GM19468 (cell line): ENCODE data around the gene TMEM259.

Source experiments
- ATAC-seq: cut with Tn5 transposase; IDR thresholded peaks from one replicate; pipeline ENCODE4 v1.9.1; 2021; ENCODE audit warnings: mild to moderate bottlenecking, moderate library complexity, moderate number of reproducible peaks; ENCODE audit not compliant: unreplicated experiment; ENCODE audit errors: extremely low read depth

TMEM259 gene

GRCh38 chr19:1017906-1018305 is 3.0 kb downstream of the TMEM259 start:
- ATAC-seq = no peak

DNA sequence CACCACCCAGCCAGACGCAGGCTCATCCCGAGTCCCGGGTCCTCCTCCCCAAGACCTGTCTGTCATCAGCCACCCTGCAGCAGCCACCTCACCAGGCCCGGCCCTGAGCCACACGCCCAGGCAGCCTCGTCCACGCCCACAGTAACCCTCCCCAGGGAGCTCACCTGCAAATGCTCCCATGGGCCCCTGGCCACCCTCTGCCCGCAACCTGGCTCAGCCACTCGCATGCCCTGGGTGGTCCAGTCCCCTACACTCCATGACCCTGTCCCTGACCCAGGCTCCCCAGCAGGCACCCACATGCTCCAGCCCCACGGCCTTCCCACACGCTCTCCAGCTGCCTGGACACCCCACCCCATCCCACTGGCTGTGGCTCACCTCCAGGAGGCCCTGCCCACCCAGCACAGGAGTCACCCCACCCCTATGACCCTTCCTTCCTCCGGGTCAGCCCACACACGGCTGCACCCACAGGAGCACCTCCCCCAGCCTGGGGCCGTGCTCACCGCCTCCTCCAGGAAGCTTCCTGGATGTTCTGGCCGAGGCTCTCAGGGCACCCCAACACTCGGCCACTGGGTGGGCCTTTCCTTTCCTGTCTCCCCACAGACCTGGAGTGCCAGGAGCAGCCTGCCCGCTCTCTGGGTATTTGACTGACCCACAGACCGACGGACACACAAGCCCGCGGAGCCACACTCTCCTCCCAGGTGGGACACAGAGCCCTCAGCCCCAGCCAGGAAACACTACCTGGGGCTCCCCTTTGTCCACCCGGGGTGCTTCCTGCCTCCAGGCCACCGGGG is 3.6 kb downstream of the TMEM259 start:
- no peak for ATAC-seq

GRCh38 chr19:1016647-1017114 is 4.2 kb downstream of the TMEM259 start:
- ATAC-seq = no peak

DNA sequence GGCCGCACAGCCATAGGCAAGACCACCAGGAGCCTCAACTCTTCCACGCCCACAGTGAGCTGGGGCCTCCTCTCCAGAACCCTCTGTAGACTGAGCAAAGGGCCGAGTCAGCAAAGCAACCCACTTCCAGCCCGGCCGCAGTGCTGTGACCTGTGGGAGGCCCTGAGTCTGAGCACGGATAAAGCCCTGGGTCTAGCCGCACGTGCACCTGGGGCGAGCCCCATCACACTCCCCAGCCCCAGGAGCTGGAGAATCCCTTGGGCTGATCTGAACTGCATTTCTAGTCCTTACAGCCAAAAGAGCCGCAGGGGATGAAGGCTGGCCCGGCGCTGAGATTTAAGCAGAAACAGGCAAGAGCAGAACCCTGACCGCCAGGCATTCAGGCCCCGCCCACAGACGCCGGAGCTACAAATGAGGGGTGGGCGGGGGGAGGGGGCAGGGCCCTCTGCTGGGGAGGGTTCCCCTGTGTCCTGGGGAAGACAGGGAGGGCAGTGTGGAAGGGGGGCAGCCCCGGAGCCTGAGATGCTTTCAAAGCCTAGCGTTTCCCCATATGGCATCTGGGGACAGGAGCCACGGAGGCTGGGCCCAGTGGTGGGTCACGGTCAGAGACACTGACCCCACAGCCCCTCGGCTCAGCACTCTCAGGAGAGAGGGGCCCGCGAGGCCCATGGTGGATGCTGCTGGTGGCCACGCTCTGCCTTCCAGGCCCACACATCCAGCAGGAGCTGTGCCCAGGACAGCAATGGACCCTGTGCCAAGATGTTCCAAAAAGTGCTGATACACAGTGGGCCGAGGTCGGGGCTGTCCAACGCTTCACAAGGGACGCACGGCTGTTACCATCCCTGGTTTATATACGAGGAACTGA is 4.9 kb downstream of the TMEM259 start:
- ATAC-seq = no peak

GRCh38 chr19:1015061-1015781 is 5.7 kb downstream of the TMEM259 start:
- no peak for ATAC-seq

DNA sequence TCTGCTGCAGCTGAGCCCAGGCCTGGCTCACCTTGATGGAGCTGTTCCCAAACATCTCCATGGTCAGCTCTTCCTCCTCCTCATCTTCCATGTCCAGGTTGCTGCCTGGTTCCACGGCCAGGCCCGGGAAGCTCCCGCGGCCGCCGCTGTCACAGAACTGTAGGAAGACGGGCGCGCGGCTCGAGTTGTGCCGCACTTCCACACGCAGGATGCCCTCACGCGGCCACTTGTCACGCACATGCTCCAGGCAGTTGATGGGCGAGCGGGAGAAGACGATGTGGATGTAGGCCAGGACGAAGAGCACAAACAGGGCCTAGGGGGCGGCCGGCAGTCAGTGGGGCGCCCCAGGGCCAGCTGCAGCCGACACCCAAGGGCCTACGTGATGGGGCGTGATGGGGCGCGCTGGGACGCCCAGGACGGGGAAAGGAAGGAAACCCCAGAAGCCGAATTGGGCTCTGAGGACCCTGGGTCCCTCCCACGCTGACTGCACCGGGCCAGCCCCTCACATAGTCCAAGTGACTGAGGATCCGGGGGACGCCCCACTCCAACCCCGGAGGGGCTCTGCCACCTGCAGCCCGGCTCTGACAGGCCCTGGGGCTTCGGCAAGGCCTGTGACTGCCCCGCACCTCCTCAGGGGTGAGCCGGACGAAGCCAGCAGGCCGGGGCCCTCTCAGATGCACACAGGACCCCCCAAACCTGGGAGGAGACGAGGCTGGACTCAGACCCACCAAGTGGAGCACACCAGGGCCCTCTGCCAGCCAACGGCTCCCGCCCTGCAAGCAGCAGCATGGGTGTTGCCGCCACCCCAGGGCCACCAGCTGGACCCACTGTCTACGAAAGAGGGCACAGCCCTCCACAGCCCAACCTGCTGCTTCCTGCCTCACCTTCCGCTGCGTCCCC is 6.5 kb downstream of the TMEM259 start:
- no peak for ATAC-seq

DNA sequence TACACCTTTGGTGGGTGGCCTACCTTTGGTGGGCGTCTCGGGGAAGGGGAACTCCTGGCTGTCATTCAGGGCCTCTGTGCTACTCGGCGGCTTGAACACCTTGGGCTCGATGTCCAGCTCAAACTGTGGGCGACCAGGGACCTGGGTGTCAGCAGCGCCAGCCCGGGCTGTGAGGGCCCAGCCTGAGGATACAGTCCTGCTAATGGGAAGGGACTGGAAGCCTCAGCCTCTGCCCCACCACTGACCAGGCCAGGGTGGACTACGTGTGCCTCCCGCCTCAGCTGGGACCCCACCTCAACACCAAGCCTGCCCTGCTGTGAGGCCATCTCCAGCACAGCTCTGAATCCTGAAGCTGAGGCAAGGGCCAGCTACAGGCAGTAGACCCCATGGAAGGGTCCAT is 7.7 kb downstream of the TMEM259 start:
- no peak for ATAC-seq

- no peak for ATAC-seq
Observed at GRCh38 chr19:1012334-1012733, 8.6 kb downstream of the TMEM259 start.

GRCh38 chr19:1011831-1012333 is 9.0 kb downstream of the TMEM259 start:
- ATAC-seq = no peak

DNA sequence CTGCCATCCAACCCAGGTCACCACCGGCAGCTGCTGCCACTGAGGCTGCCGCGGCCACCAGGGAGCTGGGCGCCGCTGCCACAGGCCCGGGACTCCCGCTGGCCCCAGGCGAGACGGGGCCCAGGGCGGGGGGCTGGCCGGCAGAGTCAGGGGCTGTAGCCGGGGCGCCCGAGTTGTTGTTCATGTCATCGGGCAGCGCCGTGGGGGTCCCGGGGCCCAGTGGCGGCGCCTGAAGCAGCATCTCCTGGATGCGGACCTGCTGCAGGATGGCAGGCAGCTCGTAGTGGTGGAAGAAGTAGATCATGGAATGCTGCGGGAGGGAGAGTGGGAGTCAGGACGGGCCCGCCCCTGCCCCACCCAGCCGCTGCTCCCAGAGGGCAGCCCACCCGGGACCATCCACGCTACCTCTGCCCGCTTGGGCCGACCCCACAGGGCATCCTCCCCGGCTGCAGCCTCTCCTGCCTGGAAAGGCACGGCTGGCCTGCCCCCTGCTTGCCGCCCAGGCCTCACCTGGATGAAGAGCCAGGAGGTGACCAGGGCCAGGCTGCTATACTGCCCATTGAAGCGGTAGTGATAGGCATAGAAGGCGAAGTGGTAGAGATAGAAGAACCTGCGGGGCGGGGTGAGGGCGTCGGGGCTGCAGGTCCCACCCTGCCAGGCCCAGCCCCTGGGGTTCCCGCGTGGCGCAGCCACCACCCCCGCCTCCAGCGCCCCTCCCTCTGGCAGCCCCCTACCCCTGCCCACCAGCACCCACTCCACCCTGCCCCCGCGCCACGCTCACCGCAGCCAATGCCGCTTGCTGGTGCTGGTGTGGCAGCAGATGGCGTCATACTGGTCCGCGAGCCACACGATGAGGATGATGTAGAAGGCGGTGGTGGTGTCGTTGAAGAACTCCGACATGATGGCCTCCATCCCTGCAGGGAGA is 10.1 kb downstream of the TMEM259 start:
- no peak for ATAC-seq

- ATAC-seq = no peak
Observed at GRCh38 chr19:1009981-1010538, 10.9 kb downstream of the TMEM259 start.

- no peak for ATAC-seq
Observed at GRCh38 chr19:1009041-1009980, 11.6 kb downstream of the TMEM259 start.

DNA sequence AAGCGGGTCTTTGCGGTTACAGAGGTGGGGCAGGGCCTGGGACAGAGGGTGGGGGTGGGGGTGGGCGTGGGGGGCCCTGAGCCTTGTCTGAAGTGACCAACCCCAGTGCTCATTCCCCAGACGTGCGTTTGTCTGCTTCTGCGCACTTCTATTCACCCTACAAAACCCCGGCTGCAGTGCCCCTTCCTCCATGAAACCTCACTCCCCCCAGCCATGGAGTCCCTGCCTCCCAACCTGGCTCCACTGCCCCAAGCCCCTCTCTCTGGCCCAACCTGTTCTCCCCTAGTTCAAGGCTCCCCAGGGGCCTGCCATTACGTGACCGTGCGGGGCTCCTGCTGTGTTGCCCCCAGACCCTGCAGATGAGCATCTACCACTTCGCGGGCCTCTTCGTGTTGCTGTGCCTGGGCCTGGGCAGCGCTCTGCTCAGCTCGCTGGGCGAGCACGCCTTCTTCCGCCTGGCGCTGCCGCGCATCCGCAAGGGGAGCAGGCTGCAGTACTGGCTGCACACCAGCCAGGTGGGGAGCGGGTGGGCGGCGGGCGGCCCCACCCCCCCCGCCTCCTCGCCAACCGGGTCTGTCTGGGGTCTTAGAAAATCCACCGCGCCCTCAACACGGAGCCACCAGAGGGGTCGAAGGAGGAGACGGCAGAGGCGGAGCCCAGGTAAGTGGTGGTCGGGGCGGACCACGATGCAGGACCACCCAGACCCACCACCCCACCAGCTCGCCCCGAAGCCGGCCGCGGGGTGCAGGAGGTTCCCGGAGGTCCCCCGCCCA is 12.5 kb downstream of the TMEM259 start:
- ATAC-seq = no peak

DNA sequence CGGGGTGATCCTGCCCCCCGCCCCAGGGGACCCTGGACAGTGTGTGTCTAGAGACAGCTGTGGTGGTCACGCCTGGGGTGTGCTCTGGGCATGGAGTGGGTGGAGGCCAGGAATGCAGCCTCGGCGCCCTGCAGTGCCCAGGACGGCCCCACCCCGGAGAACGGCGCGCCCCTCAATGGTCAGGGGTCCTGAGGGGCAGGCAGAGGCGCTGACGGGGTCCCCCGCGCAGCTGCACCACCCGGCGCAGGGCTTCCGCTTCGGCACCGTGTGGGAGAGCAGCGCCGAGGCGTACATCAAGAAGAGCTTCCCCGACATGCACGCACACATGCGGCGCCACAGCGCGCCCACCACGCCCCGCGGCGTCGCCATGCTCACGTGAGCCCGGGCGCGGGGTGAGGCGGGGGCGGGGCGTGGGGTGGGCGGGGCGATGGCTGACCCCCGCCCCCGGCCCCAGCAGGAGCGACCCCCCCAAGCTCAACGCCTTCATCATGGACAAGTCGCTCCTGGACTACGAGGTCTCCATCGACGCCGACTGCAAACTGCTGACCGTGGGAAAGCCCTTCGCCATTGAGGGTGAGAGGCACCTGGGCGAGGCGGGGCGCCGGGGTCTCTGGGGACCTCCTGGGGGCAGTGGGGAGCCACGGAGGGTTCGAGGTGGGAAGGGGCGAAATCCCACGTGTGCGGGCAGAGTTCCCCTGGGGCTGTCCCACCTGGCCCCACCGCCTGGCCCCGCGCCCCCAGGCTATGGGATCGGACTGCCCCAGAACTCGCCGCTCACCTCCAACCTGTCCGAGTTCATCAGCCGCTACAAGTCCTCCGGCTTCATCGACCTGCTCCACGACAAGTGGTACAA is 13.3 kb downstream of the TMEM259 start:
- ATAC-seq = no peak

DNA sequence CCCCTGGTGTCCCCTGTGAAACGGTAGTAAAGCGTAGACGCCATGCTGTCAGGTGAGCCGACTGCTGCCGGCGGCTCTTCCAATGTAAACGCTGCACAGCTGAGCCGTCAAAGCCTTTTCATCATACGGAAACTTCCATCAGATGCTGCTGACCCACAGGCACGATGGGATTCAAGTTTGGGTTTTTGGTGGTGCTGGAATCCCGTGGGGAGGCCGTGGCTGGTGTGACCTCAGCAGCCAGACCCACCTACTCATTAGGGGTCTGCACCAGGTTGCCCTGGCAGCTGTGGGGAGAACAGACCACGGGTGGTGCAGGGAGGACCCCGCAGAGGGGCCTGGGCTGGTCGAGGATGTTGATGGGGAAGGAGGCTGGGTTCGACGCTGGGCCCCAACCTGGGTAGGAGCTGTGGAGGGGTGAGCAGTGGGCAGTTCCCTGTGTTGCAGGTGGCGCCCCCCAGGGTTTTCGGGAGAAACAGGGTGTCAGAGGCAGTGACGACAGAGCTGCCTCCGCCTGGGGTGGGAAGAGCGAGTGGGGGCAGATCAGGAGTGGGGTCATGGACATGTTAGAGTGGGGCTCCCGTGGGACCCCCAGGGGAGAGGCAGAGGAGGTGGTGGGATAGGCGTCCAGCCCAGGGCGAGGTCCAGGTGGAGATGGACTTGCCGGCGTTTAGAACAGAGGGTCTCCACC is 14.1 kb downstream of the TMEM259 start:
- no peak for ATAC-seq
